ENCODE measurements around the gene ITSN1.
"Not testable (repeated sequence)": the region's sequence is repeated elsewhere in the genome, so short reads cannot be mapped to it uniquely, and the experiment has no call there.

Gene ITSN1

DNA sequence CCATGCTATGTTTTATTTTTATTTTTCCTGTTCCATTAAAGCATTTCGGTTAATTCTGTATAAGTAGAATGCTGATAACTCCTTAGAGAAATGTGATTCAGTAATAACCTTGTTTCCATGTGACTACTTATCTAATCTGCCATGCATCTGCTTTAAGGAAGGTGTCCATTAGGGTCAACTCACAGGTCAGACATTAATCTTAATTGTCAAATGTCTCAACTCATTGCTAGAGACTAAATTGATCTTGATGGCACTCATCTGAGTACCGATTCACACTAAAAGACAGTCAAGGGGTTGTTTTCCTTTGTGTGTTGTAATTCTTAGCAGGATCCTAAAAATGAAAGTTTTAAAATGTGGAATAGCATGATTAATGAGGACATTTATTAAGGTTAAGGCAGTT is 41.8 kb downstream of the ITSN1 start:
- no peak for DNase-seq

DNA sequence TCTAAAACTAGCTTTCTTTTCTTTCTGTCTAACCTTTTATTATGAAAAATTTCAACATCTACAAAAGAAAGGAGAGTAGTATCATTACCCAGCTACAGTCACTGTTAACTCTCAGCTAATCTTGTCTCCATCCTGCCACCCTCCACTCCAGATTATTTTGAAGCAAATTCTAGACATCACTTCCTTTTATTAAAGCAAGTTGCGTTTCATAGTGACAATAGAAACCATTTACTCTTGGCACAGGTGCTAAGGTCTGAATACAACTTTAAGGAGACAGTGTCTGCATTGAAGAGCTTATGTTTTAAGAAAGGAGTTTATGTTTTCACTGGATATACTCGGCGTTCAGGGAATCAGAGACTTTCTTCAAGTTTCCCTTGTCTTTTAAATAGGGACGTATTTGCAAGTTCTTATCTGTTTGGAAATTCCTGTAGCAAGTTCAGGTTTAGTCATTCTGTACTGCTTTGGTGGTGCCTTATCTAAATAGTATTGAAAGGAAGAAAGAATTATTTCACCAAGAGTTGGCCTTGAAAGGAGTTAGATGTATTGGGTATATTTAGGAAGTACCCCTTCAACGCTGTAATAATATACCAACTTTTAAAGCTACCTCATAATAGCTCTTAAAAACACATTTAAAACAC is 42.7 kb downstream of the ITSN1 start:
- DNase-seq: no peak

DNA sequence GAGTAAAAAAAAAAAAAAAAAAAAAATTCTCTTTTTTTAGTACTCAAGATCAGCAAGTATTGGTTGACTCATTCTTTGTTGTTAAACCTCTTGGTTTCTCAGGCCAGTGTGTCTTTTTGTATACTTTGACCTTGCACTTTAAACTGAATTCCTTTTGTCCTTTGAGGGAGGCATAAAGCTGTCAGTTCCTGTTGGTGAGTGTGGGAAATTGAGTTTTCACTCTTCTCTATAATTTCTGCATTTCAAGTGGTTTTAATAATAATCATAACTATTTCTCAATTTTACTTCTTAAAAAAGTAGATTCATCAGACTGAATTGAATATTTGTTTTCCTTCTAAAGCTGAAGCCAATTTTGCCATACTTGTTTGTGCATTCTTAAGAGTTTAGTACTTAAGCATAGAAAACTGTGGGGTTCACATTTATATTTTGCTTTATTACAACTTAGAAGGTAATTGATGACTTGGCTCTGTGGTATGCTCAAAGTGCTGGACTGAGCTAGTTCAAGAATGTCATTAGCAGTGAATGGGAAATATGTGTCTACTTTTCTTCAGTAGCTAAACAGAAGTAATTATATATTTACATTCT is 43.4 kb downstream of the ITSN1 start:
- peak; percentile 28 for DNase-seq

DNA sequence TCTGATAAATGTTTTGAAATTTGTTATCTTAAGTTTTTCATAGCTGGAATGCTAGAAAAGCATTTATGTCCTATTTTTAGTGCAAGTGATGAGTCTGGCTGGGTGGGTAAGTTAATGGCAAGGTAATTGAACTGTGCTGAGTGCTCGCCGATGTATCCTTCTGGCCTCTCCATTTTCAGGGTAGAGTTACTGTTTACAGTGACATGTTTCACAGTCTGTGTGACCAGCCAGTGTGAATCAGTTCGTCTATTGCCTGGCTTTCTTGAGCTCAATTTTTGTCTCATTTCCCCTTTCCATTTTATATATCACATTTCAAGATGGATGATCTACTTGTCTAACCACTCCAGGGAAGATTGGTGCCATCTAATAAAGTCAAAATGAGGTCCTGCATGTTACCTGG is 44.1 kb downstream of the ITSN1 start:
- DNase-seq: peak; percentile 53

DNA sequence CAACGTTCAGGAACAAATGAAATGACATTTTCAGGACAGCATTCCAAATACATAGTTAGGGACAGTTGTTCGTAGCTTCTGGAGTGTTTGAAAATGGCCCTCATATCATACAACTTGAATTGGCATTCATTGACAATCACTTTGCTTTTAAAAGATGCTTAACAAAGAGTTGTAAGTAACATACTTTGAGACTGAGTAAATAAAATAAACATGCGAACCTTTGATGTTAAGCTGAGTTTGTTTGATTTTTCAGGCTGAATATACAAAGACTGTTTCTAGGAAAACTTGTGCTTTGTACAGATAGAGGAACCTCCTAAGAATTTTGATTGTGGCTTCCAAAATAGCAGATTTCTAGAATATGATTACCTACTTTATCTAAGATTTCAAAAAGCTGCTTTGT is 45.3 kb downstream of the ITSN1 start:
- DNase-seq: no peak

DNA sequence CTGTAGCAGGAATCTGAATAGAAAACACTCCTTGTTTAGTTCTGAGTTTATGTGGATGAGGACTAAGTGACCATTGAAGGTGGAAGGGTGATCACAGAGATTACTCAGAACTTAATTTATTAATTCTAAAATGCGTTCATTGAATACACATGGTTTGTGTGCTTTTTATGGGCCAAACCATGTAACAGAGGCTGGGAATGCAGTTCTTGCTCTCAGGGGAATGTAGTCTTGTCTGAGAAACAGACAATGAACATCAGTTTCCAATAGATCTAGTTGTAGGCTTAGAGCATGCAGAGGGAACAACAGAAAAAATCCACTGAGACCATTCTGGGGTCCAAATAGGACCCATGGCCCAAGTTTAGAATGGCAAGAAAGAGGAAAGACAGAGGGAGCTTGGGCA is 46.1 kb downstream of the ITSN1 start:
- no peak for DNase-seq

DNA sequence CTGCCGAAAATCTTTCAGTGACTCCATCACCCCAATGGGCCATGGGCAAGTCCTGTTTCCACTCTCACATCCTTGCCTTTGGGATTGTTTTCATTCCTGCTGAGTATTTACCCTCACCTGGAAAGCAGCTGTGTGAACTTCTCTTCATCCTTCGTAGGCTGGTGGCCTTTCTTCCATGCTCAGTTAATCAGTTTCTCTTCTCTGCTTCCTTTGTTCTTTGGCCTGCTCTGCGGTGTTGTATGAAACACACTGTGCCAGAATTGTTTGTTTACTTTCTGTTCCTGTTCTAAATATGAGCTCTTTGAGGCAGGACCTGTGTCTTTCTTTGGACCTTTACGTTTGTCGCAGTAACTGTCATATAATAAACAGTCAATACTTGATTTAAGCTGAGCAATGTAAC is 48.6 kb downstream of the ITSN1 start:
- no peak for DNase-seq

DNA sequence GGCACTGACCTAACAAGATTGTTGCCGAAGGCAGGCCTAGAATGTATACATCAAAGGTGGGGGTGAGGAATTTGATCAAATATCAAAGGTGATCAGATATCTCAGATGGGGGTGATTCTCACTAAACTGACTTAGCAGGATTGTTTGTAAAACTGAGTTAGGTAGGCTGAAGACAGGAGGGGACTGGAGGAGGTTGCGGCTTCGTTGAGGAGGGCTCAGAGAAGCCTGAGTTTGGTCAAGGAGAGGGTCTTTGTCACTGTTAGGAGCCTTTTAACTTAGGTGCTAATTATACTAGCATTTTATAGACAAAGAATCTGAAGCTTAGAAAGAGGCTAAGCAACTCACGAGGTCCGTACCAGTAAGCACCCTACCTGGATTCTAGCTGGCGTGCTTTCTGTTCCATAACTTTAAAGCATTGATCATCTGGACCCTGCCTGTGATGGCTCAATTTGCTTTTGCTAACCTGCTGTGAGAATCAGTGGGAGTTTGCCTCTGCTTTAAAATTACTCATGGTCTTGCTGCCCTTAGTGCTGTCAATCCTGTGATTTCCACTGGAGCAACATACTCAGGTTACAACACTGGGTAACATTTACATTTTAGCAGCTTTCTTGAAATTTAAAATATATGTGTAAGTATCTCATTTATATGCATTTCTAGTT is 49.8 kb downstream of the ITSN1 start:
- DNase-seq: peak; percentile 23

DNA sequence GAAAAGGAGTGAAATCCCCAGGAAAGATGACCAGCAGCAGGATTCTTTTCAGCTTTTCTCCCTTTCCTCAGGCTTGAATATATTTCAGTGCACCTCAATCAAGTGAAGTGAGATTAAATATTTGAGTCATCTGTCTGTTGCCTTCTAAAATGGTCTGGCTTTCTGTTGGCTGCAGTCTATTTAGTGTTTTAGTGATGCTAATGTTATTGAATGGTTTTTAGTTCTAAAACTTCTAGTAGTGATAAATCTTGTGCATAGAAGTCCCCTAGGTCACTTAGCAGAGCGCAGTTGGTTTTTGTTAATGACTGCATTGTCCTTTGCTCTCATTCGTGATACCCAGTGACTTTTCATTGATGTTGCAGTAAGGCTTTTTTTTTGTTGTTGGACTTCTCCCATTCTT is 53.5 kb downstream of the ITSN1 start:
- no peak for DNase-seq

DNA sequence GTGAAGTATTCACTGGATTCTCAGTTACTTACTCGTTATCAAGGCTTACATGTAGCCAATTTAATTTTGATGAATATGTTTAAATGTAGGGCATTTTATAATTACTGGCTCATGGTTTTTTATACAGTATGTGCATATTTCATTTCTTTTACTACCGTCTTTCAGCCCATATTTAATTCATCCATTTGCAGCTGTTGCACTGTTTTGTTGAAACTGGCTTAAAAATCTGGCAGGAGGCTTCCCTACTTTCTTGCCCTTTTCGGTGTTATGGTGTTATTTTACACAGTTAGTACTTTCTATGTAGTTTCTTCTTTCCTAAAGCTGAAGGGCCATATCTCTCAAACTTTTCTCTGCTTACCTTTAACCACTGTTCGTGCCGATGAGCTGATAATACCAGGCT is 54.2 kb downstream of the ITSN1 start:
- DNase-seq: no peak

DNA sequence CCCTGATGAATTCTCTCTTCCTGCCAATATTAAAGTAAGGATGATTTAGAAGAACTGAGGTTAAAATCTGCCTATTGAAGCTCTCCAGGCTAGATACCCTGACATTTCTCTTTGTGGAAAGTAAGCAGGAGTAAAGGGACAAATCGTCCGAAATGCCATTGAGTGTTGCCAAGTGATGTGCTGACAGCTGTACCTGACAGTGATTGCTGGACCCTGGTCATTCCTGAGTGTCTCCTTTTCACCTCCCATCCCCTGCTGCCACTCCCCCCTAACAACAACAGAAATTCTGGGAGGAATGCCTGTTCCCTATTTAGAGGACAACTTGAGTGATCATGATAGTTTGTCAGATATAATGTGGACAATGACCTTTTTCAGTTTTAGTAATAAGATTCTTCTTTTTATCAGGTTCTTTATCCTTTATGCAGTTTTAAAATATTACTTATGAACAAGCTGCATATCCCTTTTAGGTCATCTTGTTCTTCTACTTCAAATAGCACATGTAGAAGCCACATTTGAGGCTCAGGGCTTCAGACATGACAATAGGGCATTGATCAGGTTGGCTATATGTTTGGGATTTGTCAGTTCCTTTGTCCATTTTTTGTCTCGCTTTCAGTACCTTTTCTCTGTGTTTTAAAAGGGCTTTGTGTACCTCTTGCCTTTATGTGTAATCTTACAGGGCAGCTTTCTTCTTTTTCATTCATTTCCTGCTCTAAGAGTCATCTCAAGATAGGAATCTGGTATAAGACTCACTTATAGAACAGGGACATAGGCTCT is 56.0 kb downstream of the ITSN1 start:
- no peak for DNase-seq

DNA sequence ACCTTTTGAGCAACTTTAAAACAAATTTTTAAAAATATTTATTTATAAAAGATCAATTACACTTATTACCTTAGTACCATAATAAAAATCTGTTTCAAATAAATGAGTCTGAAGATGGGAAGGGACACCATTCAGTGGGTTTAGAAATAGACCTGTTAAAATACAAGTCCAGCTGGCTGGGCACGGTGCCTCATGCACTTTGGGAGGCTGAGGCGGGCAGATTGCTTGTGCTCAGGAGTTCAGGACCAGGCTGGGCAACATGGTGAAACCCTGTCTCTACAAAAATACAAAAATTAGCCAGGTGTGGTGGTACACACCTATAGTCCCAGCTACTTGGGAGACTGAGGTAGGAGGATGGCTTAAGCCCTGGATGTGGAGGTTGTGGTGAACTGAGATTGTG is 57.0 kb downstream of the ITSN1 start:
- no peak for DNase-seq

DNA sequence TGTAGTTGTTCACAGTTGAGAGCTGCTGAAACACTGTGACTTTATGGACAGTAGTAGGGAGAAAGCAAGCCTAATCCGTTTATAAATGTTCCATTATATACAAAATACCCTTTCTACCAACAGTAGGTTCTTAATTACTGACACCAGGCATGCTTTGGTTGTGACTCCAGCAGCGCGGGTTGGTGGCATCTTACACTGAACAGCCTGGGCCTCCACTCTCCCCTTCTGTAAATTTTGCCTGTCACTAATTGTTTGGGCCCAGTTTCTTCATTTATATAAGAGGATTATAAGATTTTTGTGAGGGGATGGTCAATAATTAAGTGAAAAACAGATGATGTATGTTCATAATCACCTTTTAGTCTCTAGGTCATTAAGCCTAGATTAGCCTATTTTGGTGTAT is 58.2 kb downstream of the ITSN1 start:
- no peak for DNase-seq

DNA sequence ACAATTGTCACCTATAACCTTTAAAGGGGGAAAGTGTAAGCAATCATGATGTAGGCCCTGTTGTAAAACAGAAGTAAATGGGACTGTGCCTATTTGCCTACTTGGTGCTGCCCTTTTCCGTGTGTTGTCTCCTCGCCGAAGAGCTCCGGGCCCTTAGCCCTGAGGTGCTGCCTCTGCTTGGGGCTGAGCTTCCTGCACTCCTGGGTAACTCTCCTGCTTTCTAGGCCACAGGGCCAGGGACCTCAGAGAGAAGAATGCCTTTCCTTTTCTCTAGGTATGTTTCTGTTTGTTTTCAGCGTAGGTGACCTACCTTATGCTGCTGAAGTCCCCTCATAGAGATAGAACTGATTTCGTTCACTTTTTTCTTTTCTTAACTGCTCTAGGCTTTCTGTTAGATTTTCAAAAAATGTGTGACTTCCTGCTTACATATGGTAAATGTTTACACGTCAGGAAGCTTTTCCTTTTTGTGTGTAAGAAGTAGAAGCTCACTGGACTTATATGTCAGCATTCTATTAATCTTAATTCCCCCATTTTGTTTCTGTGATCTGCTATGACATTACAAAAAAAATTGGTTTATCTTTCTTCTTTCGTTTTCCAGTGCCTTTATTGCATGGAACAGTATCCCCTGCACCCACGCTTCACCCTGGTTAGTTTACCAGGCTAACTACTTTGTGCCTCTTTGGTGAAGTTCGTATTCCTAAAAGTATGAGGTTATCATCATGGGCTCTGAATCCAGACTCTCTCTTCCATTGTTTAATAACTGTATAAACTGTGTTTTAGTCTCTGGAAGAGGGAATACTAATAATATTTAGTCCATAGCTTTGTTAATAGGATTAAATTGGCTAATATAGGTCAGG is 61.7 kb downstream of the ITSN1 start:
- no peak for DNase-seq

DNA sequence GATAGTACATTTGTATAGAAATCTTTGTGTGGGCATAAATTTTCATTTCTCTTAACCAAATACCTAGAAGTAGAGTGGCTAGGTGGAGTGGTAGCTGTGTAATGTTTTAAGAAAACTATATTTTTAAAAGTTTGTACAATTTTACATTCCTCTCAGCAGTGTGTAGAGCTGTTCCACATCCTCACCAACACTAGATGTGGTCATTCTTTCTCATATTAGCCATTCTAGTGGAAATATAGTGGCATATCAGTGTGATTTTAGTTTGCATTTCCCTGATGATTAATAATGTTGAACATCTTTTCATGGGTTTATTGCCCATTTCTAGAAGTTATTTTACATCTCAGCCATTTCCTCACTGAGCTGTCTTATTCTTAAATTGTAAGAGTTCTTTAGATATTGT is 65.5 kb downstream of the ITSN1 start:
- DNase-seq: no peak

DNA sequence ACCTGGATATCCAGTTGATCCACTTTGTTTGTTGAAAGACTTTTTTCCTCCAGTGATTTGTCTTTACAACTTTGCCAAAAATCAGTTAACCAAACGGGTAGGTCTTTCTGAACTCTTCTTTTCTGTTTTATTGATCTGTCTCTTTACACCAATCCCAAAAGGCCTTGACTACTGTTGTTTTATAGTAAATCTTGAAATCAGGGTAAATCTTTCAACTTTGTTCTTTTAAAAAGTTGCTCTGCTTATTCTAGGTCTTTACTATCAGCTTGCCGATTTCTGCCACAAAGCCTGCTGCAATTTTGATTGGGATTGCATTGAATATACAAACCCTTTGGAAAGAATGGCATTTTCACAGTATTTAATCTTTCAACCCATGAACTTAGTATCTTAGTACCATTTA is 66.6 kb downstream of the ITSN1 start:
- DNase-seq: no peak

DNA sequence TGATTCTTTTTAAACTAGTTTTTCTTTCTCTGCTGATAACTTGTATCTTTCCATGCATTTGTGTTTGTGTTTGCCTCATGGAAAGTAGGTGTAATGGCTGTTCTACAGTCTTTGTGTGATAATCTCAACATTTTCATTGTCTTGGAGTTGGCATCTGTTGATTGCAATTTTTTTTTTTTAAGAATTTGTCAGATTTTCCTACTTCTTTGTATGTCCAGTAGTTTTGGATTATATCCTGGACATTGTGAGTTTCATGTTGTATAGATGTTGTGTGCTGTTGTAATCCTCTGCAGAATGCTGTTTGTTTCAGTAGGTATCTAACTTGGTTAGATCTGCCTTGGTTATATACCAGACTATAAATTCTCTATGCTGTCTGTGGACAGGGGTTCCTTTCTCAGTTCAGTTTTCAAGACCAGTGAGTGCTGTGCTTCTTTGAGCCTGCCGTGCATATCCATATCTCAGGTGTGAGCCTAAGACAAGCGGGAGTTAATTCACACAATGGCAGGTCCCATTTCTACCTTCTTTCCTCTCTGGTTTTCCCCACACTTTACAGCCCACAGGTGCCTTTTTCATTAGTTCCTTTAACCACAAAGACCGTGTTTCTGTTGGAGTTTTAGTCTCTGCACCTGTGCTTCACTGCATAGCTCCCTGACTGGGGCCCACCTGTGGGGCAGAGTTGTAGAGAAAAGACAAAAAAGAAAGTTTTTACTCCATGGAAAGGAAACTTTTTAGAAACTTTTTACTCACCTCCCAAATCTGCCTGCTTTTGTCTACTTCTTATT is 69.9 kb downstream of the ITSN1 start:
- no peak for DNase-seq

DNA sequence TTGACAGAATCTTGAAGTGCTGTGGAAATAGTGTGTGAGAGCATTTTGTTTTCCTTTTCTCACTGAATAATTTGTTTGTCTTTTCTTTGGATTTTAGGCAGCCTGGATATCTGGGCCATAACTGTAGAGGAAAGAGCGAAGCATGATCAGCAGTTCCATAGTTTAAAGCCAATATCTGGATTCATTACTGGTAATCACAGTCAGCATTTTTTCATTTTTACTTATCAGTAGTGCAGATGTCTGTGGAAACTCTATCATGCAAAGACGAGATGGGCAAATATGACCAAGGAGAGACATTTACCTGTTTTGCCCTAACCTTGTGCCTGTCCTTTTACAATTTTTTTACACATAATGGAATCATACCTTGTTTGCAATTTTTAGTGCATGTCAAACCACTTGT is 78.8 kb downstream of the ITSN1 start:
- DNase-seq: no peak

DNA sequence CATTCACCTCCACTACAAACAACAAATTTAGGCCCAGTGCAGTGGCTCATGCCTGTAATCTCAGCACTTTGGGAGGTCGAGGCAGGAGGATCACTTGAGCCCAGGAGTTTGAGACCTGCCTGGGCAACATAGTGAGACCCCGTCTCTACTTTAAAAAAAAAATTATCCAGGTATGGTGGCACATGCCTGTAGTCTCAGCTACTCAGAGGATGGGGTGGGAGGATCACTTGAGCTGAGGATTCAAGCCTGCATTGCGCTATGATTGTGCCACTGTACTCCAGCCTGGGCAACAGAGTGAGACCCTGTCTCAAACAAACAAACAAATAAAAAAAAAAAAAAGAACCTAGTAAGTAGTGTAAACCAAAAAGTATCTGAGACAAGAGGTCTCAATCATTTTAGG is 86.8 kb downstream of the ITSN1 start:
- DNase-seq: not testable (repeated sequence)

DNA sequence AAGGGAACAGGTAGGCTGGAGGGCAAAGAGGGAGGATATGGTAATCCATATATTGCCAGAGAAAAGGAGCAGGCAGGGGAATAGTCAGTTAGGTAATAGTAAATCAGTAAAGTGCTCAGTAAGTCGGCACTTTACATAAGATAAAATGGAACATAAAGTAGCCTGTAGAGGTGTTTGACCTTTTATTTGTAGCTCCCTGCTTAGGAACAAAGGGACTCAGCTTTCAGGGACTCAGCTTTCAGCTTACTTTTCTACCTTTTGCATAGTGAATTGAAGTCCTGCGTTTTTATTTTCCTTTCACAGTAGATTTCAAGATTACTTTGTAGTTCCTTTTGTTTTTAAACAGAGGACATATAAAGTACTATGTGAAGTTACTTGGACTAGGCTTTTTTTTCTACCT is 87.3 kb downstream of the ITSN1 start:
- no peak for DNase-seq

DNA sequence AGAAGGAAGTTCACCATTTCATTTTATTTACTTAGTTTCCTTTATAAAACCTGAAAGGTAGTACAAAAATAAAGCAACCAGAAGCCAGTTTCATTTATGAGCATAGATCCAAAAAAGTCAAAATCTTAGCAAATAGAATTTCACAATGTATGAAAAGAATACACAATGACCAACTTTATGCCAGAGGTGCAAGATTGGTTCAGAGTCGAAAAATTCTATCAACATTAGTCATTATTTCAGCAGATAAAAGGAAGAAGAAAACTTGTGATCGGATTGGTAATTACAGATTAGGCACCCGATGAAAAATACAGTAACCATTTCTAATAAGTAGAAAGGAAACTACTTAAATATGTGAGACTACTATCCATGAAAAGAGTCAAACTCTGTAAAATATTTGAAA is 89.1 kb downstream of the ITSN1 start:
- DNase-seq: no peak

DNA sequence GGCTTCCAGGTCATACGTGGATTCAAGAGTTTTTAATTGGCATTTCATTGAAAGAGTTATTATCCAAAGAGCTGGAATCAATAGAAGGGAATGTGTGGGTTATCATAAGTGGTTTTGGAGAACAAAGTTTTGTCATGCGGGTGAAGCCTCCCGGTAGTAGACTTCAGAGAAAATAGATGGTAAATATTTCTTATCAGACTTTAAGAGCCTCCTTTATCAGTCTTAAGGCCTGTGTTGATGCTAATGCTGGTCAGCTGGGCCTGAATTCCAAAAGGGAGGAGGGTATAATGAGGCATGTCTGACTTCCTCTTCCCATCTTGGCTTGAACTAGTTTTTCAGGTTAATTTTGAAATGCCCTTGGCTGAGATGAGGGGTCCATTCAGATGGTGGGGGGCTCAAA is 89.7 kb downstream of the ITSN1 start:
- no peak for DNase-seq
